ENCODE results near the gene CACNA1E.

The CACNA1E gene

GRCh38 chr1:181680332-181680731 lies 197.0 kb downstream of the CACNA1E start:
- DNase-seq = peak in 3 of 51 donors; percentile 15 to 40 (median 22)

- DNase-seq = no peak
Observed at GRCh38 chr1:181680871-181681270, 197.6 kb downstream of the CACNA1E start.

GRCh38 chr1:181685211-181685610 lies 201.9 kb downstream of the CACNA1E start:
- DNase-seq = no peak

GRCh38 chr1:181701891-181702290 lies 218.6 kb downstream of the CACNA1E start:
- no peak for DNase-seq

- DNase-seq = peak in 12 of 51 donors; percentile 1 to 30 (median 16)
Observed at GRCh38 chr1:181704546-181704945, 221.2 kb downstream of the CACNA1E start.

GRCh38 chr1:181711820-181712219 lies 228.5 kb downstream of the CACNA1E start:
- no peak for DNase-seq

- peak in 25 of 51 donors; percentile 9 to 61 (median 29) for DNase-seq
Observed at GRCh38 chr1:181712711-181713110, 229.4 kb downstream of the CACNA1E start.

GRCh38 chr1:181714428-181714827 lies 231.1 kb downstream of the CACNA1E start:
- DNase-seq = no peak

- DNase-seq = no peak
Observed at GRCh38 chr1:181718034-181718433, 234.7 kb downstream of the CACNA1E start.

- no peak for DNase-seq
Observed at GRCh38 chr1:181726320-181727012, 243.1 kb downstream of the CACNA1E start.

- DNase-seq = peak in 1 of 51 donors; percentile 6
Observed at GRCh38 chr1:181730606-181731005, 247.3 kb downstream of the CACNA1E start.

GRCh38 chr1:181732218-181732990 lies 249.1 kb downstream of the CACNA1E start:
- no peak for DNase-seq

- DNase-seq = no peak
Observed at GRCh38 chr1:181733486-181733885, 250.2 kb downstream of the CACNA1E start.

GRCh38 chr1:181737056-181737455 lies 253.7 kb downstream of the CACNA1E start:
- DNase-seq = peak in 3 of 51 donors; percentile 2 to 3 (median 3)

- no peak for DNase-seq
Observed at GRCh38 chr1:181739214-181739613, 255.9 kb downstream of the CACNA1E start.

GRCh38 chr1:181742426-181742825 lies 259.1 kb downstream of the CACNA1E start:
- DNase-seq = peak in 5 of 51 donors; percentile 2 to 7 (median 5)

- DNase-seq = peak in 30 of 51 donors; percentile 4 to 67 (median 26)
Observed at GRCh38 chr1:181743878-181744312, 260.6 kb downstream of the CACNA1E start.

- no peak for DNase-seq
Observed at GRCh38 chr1:181746224-181746623, 262.9 kb downstream of the CACNA1E start.

- DNase-seq = no peak
Observed at GRCh38 chr1:181748013-181748412, 264.7 kb downstream of the CACNA1E start.

GRCh38 chr1:181754103-181754502 lies 270.8 kb downstream of the CACNA1E start:
- DNase-seq = no peak

- no peak for DNase-seq
Observed at GRCh38 chr1:181759481-181759880, 276.2 kb downstream of the CACNA1E start.

GRCh38 chr1:181763736-181764135 lies 280.4 kb downstream of the CACNA1E start:
- DNase-seq = no peak
